HUES64 (cell line): ENCODE data around the gene ZNF84.

Experiments used
- H3K27ac ChIP-seq: 2 replicates; pipeline ENCODE4 v1.7.0; 2013; ENCODE audit warnings: low read depth, low read length, inconsistent platforms
- H3K27me3 ChIP-seq: 2 replicates; pipeline ENCODE4 v1.6.1; 2013; ENCODE audit warnings: mild to moderate bottlenecking, low read length; ENCODE audit not compliant: insufficient read depth
- H3K36me3 ChIP-seq: 2 replicates; pipeline ENCODE4 v1.6.1; 2013; ENCODE audit warnings: mild to moderate bottlenecking, low read length; ENCODE audit not compliant: insufficient read depth
- H3K4me1 ChIP-seq: 2 replicates; pipeline ENCODE4 v1.6.1; 2013; ENCODE audit warnings: mild to moderate bottlenecking, low read length, moderate library complexity; ENCODE audit not compliant: insufficient read depth
- H3K4me3 ChIP-seq: 2 replicates; pipeline ENCODE4 v1.5.1; 2013; ENCODE audit warnings: mild to moderate bottlenecking, low read length, moderate library complexity
- H3K9ac ChIP-seq: 2 replicates; pipeline ENCODE4 v1.6.1; 2013; ENCODE audit warnings: mild to moderate bottlenecking, low read depth, low read length
- H3K9me3 ChIP-seq: 2 replicates; pipeline ENCODE4 v1.6.1; 2013; ENCODE audit warnings: low read depth, low read length; ENCODE audit not compliant: insufficient read depth
- WGBS: fragments of 150-250, 120-280 bp; methylation state at CpG from one replicate; pipeline ENCODE4 v1.1.7; 2013; ENCODE audit warnings: missing lambda C conversion rate; 5-methylcytosine and 5-hydroxymethylcytosine counted together

The ZNF84 gene

DNA sequence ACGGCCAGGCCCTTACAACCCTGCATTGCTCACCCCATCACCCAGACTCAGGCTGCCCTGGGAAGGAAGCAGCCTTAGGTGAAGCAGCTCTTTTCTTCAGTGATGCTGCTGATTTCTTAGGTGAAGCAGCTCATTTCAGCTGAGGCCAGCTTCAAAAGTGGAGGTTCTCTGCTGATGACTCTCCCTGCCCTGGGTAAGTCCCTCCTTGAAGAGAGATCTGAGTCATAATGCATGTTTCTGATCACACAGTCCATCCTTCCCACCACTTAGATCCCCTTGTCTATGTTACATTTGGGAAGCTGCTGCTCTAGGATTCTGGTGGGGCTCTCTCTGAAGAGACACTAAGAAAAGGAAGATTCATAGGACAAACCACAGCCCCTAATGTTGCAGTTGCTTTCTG is 26.2 kb downstream of the ZNF84 start:
- Histone ChIP-seq H3K36me3 (peaks cover 19% of the 10 kb centered on the region), H3K4me3 (no peak overlapping the region), H3K9ac (no peak overlapping the region), H3K27me3 (no peaks in the 10 kb centered on the region), H3K27ac (no peak overlapping the region), H3K4me1 (no peaks in the 10 kb centered on the region), H3K9me3 (peaks cover 98% of the 10 kb centered on the region)
- 96% methylated on average over 1 of the region's 1 CpG for WGBS

DNA sequence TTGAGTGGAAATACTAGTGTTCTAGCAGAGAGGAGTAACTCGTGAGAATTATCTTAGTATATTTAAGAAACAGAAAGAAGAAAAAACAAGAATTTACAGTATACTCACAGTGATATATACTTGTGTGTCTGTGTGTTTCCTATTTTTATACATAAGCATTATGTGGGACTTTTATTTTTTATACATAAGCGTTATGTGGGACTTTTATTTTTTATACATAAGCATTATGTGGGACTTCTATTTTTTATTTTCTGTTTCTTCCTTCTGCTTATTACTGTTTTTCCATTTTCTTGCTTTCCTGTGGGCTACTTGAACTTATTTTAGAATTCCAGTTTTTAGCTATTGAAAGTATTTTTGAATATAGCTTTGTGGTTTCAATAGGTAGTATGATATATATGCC is 36.5 kb downstream of the ZNF84 start:
- 100% methylated on average over 1 of the region's 2 CpGs for WGBS
- H3K27ac ChIP-seq, result no peak overlapping the region
- peaks cover 83% of the 10 kb centered on the region for H3K9me3 ChIP-seq
- H3K4me1 ChIP-seq, result no peaks in the 10 kb centered on the region
- H3K4me3 ChIP-seq, result no peak overlapping the region
- no peaks in the 10 kb centered on the region for H3K27me3 ChIP-seq
- no peak overlapping the region for H3K9ac ChIP-seq
- no peaks in the 10 kb centered on the region for H3K36me3 ChIP-seq

DNA sequence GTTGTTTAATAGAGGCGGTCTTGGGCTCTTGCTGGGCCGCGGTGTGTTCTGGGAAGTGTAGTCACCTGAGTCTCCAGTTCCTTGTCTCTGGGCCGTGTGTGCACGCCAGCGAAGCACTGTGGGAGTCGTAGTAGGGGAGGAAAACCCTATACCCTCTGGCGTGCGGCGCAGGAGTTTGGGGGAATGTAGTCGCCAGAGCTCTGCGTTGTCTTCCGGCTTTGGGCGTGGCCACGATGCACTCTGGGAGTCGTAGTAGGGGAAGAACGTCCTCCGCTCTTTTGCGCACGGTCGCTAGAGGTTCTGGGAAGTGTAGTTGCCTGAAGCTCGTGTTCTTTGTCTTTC is 42.7 kb downstream of the ZNF84 start:
- Histone ChIP-seq H3K4me3 (peak overlapping the region; percentile 75), H3K9ac (peak overlapping the region; percentile 96), H3K4me1 (no peaks in the 10 kb centered on the region), H3K36me3 (peaks cover 35% of the 10 kb centered on the region), H3K27ac (peak overlapping the region; percentile 99), H3K27me3 (no peaks in the 10 kb centered on the region), H3K9me3 (peaks cover 75% of the 10 kb centered on the region)
- WGBS, result 1% methylated on average over 22 of the region's 22 CpGs

DNA sequence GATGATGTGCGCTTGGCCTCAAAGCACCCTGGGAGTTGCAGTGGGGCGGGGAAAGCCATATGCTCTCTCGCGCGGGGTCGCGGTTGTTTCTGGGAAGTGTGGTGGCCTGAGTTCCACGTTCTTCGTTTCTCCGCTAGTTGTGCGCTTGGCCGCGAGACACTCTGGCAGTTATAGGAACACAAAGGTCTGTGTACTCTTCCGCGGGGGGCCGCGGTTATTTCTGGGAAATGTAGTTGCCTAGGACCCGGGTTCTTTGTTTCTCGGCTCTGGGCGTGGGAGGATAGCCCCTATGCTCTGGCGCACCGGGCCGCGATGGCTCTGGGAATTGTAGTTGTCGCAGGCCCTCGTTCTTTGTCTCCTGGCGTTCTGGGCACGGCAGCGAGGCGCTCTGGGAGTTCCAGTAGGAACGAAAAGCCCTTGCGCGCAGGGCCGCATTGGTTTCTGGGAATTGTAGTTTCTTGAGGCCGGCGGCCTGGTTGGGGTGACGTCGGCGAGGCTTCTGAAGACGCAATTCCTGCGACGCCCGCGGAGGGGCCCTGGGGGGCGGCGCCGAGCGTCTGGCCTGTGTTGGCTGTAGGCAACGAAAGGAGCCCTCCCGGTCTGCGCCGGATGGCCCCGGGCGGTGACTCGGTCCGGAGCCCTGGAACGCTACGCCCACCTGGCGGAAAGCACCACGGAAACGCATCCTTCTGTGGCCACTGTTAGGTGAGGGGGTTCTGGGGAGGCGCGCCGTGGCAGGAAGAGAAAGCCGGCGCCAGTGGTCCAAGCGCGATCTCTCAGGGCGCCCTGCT is 43.3 kb downstream of the ZNF84 start, which contains the start of gene ZNF140:
Gene ZNF140 (plus strand): TSS at position 556 of the 791 bp plus-strand sequence. CDS start 398 bp downstream, outside the sequence.
- H3K9ac ChIP-seq, result peak within 1 kb of the TSS; percentile 96
- H3K27me3 ChIP-seq, result no peaks in the 10 kb centered on the region
- H3K4me1 ChIP-seq, result no peaks in the 10 kb centered on the region
- H3K36me3 ChIP-seq, result peaks cover 40% of the 10 kb centered on the region
- H3K9me3 ChIP-seq, result peaks cover 77% of the 10 kb centered on the region
- under 1% methylated on average over 69 of the region's 69 CpGs for WGBS
- H3K27ac ChIP-seq, result peak within 1 kb of the TSS; percentile 99
- peak within 1 kb of the TSS; percentile 75 for H3K4me3 ChIP-seq

DNA sequence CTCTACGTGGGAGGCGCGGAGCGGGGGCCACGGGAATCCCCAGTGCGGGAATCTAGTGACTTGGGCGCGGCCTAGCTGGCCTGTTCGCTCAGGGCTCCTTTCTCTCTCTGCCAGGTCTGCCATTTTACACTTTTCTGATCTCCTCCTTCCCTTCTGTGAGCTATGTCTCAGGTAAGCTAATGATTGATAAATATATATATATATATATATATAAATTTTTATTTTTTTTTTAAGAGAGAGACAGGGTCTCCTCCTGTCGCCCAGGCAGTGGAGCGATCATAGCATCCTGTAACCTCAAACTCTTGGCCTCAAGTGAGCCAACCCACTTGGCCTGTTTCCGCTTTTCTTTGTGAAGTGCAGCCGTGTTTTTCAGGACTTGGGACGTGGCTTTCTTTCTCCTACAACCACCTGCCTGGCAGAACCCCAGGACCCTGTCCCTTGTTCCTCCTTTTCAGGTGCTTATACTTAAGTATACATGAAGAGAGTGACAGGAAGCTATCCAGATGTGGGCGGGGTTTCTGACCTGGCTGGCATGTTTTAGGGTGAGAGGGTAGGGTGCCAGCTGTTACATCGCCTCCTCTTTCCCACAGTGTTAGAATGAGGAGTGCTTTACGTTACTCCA is 44.0 kb downstream of the ZNF84 start:
- peak overlapping the region; percentile 96 for H3K9ac ChIP-seq
- 37% methylated on average over 17 of the region's 17 CpGs for WGBS
- H3K9me3 ChIP-seq, result peaks cover 77% of the 10 kb centered on the region

DNA sequence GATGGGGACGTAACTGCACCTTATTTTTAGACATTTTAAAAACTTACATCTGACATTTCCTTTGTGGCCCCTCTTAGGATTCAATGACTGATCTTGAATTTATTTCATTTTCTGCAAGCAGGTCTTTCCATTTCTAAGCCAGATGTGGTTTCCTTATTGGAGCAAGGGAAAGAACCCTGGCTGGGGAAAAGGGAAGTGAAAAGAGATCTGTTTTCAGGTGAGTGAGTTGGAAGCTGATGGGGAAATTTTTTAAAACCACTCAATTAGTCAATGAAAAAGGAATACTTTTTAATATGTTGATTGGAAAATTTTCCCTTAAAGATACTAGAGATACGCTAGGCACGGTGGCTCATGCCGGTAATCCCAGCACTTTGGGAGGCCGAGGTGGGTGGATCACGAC is 46.0 kb downstream of the ZNF84 start:
- H3K36me3 ChIP-seq, result peaks cover 68% of the 10 kb centered on the region
- H3K9ac ChIP-seq, result no peak overlapping the region
- 96% methylated on average over 6 of the region's 6 CpGs for WGBS
- no peaks in the 10 kb centered on the region for H3K27me3 ChIP-seq
- no peak overlapping the region for H3K27ac ChIP-seq
- H3K9me3 ChIP-seq, result peaks cover 77% of the 10 kb centered on the region
- no peaks in the 10 kb centered on the region for H3K4me1 ChIP-seq
- no peak overlapping the region for H3K4me3 ChIP-seq

More for the DNA sequence above, 44.0 kb downstream of the ZNF84 start:
- Histone ChIP-seq H3K4me1 (no peaks in the 10 kb centered on the region), H3K27ac (peak overlapping the region; percentile 99), H3K27me3 (no peaks in the 10 kb centered on the region), H3K4me3 (peak overlapping the region; percentile 75), H3K36me3 (peaks cover 47% of the 10 kb centered on the region)

DNA sequence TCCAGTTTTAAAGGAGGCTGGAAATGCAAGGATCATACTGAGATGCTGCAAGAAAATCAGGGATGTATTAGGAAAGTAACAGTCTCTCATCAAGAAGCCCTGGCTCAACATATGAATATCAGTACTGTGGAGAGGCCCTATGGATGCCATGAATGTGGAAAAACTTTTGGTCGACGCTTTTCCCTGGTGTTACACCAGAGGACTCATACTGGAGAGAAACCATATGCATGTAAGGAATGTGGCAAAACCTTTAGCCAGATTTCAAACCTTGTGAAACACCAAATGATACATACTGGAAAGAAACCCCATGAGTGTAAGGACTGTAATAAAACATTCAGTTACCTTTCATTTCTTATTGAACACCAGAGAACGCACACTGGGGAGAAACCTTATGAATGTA is 68.3 kb downstream of the ZNF84 start:
- Histone ChIP-seq H3K4me3 (no peak overlapping the region), H3K36me3 (peaks cover 96% of the 10 kb centered on the region), H3K9me3 (peaks cover 98% of the 10 kb centered on the region), H3K27ac (no peak overlapping the region), H3K27me3 (no peaks in the 10 kb centered on the region), H3K9ac (no peak overlapping the region), H3K4me1 (no peaks in the 10 kb centered on the region)
- 96% methylated on average over 2 of the region's 3 CpGs for WGBS

DNA sequence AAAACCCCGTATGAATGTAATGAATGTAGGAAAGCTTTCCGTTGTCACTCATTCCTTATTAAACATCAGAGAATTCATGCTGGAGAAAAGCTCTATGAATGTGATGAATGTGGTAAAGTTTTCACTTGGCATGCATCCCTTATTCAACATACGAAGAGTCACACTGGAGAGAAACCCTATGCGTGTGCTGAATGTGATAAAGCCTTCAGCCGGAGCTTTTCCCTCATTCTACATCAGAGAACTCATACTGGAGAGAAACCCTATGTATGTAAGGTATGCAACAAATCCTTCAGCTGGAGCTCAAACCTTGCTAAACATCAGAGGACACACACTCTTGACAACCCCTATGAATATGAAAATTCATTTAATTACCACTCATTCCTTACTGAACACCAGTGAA is 68.9 kb downstream of the ZNF84 start:
- no peaks in the 10 kb centered on the region for H3K4me1 ChIP-seq
- H3K36me3 ChIP-seq, result peaks cover 94% of the 10 kb centered on the region
- no peaks in the 10 kb centered on the region for H3K27me3 ChIP-seq
- 100% methylated on average over 3 of the region's 5 CpGs for WGBS
- H3K9ac ChIP-seq, result no peak overlapping the region
- no peak overlapping the region for H3K27ac ChIP-seq
- peaks cover 98% of the 10 kb centered on the region for H3K9me3 ChIP-seq
- no peak overlapping the region; the same call in 1 of the 2 replicates for H3K4me3 ChIP-seq

DNA sequence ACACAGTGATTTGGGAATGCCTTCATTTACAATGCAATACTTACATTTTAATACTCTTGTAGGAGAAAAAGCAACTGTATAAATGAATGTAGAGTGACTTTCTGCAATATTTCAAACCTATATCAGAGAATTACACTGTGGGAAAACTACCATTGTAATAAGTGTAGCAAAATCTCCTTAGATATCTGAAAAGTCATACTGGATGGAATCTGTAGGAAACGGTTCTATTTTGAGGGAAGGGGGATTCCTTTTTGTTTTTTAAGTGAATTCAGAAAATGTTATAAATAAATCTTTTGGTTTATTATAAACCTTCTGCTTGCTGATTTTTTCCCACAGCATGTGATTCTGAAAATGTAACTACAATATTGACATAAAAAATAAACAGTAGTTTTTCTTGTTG is 69.8 kb downstream of the ZNF84 start:
- peaks cover 89% of the 10 kb centered on the region for H3K36me3 ChIP-seq

DNA sequence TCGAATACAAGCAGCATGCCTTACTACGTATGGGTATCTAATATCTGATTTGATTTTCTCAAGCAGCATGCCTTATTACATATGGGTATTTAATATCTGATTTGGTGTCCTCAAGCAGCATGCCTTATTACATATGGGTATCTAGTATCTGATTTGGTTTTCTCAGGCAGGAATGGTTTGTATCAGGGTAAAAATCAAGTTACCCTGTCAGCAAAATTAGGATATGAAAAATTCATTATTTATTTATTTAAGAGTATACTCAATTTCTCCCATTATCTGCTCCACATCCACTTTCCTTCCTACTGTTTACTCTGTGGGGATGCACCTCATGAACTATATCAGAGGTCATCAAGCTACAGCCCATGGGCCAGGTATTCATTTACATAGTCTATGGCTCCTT is 70.8 kb downstream of the ZNF84 start:
- H3K27me3 ChIP-seq, result no peaks in the 10 kb centered on the region
- no peak overlapping the region for H3K27ac ChIP-seq
- H3K36me3 ChIP-seq, result peaks cover 79% of the 10 kb centered on the region
- WGBS, result 96% methylated on average over 2 of the region's 2 CpGs
- H3K9me3 ChIP-seq, result peaks cover 94% of the 10 kb centered on the region
- no peak overlapping the region for H3K9ac ChIP-seq
- H3K4me3 ChIP-seq, result peak overlapping the region; percentile 14
- H3K4me1 ChIP-seq, result no peaks in the 10 kb centered on the region

More for the DNA sequence above, 69.8 kb downstream of the ZNF84 start:
- Histone ChIP-seq H3K4me1 (no peaks in the 10 kb centered on the region), H3K27me3 (no peaks in the 10 kb centered on the region), H3K4me3 (no peak overlapping the region), H3K27ac (no peak overlapping the region), H3K9ac (no peak overlapping the region), H3K9me3 (peaks cover 98% of the 10 kb centered on the region)
- no CpG with 5 or more reads among the region's 1 CpG for WGBS
